ENCODE results near the gene CNTN1. TPM values are rescaled to one million over a fixed set of nuclear protein-coding genes. Genes with fewer than 3 reads are reported as not detected.

The CNTN1 gene
- total and polyA plus RNA-seq, 2 of the 8 experiments (the other 6 are each of a cell fraction or from before 2014, with no cell fraction given): 7.2 to 21.8 TPM

DNA sequence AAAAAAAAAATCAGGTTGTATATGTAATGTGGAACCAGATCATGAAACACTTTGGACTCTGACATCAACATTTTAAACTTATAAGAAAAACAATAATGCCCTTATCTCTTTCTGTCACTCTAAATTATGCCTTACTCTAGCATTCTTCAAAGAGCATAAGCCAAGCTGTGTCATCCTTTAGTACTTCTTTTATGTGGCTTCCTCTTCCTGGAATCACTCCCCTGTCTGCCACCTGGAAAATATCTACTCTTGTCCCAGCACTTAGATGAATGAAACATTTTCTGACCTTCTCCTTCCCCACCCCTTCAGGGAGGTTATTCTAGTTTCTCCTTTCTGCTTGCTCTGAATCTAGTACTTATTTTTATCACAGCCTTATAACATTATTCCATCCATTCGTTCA is 101.2 kb downstream of the CNTN1 start (continued):
- TF ChIP-seq CHD1 (IDR thresholded peaks at IDR 0.05; ENCODE audit: low read depth, low read length) (no peak), TAF1 (IDR thresholded peaks at IDR 0.05; ENCODE audit: low read depth, low read length) (no peak), HDAC6 (IDR thresholded peaks at IDR 0.05; ENCODE audit: low read depth, low read length) (no peak), GABPA (IDR thresholded peaks at IDR 0.05; ENCODE audit: borderline replicate concordance, insufficient read depth, low read length) (no peak), CTBP2 (IDR thresholded peaks at IDR 0.05; ENCODE audit: borderline replicate concordance, insufficient read depth, insufficient read length, low read length) (no peak), RAD21 (IDR thresholded peaks at IDR 0.05 in 1 of 2, conservative IDR thresholded peaks at IDR 0.05 in 1 of 2; ENCODE audit: low read depth in 2 of 2, low read length in 2 of 2) (no peak), JUND (IDR thresholded peaks at IDR 0.05; ENCODE audit: low read length) (no peak), SP2 (IDR thresholded peaks at IDR 0.05; ENCODE audit: low read length) (no peak), E2F6 (IDR thresholded peaks at IDR 0.05) (no peak)
- TF ChIP-seq, protein P1, sequence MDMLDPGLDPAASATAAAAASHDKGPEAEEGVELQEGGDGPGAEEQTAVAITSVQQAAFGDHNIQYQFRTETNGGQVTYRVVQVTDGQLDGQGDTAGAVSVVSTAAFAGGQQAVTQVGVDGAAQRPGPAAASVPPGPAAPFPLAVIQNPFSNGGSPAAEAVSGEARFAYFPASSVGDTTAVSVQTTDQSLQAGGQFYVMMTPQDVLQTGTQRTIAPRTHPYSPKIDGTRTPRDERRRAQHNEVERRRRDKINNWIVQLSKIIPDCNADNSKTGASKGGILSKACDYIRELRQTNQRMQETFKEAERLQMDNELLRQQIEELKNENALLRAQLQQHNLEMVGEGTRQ (IDR thresholded peaks at IDR 0.05; ENCODE audit: low read length): no peak

Data from H1 (cell line).